NT2/D1 (cell line): ENCODE measurements around the gene CD9.

ENCODE experiments used
- SUZ12 ChIP-seq: IDR thresholded peaks from 2 replicates; pipeline ENCODE4 v1.6.1; 2011; ENCODE audit not compliant: insufficient read length, insufficient read depth; ENCODE audit errors: extremely low read depth
- YY1 ChIP-seq: IDR thresholded peaks from 2 replicates; pipeline ENCODE4 v1.6.1; 2011; ENCODE audit not compliant: insufficient read length, insufficient read depth
- ZNF274 ChIP-seq: IDR thresholded peaks from 2 replicates; pipeline ENCODE4 v1.6.1; 2011; ENCODE audit warnings: mild to moderate bottlenecking, low read depth, low read length

- TF ChIP-seq YY1 (no peak), ZNF274 (no peak), SUZ12 (no peak)
Observed at GRCh38 chr12:6274231-6275221, 74.3 kb downstream of the CD9 start.
